Measurements from ENCODE around the gene NIN. TPM values are rescaled to one million over a fixed set of nuclear protein-coding genes. Genes with fewer than 3 reads are reported as not detected.

NIN gene
- polyA plus RNA-seq, 1 experiment = 26.9 TPM

DNA sequence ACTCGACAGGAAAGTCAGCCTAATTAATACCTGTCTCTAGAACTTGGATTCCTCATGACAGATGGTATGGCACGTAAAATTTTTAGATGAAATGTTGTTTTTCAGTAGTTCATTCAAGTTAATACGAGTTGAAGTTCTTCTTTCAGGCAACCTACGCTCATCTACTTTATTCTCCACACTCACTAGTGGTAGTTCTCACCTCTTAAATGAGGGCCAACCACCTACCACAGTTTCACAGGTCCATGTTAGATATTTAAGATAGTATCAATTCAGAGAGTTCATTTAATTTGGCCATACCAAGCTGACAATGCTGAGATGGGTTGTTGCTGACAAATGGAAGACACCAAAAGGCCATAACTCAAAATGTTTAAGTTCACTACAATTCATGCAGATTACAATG lies 50.6 kb downstream of the NIN start:
- ChIA-PET POLR2A (no interaction called here), CTCF (interaction anchor here (1.1 to 1.5 kb wide), 2 partner anchors 237 to 238 kb away, joined by 3 read pairs; no protein-coding TSS in a partner anchor)
- TF ChIP-seq, protein P1, sequence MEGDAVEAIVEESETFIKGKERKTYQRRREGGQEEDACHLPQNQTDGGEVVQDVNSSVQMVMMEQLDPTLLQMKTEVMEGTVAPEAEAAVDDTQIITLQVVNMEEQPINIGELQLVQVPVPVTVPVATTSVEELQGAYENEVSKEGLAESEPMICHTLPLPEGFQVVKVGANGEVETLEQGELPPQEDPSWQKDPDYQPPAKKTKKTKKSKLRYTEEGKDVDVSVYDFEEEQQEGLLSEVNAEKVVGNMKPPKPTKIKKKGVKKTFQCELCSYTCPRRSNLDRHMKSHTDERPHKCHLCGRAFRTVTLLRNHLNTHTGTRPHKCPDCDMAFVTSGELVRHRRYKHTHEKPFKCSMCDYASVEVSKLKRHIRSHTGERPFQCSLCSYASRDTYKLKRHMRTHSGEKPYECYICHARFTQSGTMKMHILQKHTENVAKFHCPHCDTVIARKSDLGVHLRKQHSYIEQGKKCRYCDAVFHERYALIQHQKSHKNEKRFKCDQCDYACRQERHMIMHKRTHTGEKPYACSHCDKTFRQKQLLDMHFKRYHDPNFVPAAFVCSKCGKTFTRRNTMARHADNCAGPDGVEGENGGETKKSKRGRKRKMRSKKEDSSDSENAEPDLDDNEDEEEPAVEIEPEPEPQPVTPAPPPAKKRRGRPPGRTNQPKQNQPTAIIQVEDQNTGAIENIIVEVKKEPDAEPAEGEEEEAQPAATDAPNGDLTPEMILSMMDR (IDR thresholded peaks at IDR 0.05; ENCODE audit: low read depth, low read length) = no peak
- Histone ChIP-seq H3K27ac (ENCODE audit: low read depth, low read length) (no peak overlapping the region), H3K9me3 (ENCODE audit: control insufficient read depth, insufficient read depth, low read length) (no peaks in the 10 kb centered on the region), H3K4me3 (ENCODE audit: low read depth, low read length) (no peak overlapping the region), H3K27me3 (ENCODE audit: control insufficient read depth, insufficient read depth, low read length) (no peaks in the 10 kb centered on the region)
- DNase-seq (ENCODE audit: low read depth, low spot score) = no peak

DNA sequence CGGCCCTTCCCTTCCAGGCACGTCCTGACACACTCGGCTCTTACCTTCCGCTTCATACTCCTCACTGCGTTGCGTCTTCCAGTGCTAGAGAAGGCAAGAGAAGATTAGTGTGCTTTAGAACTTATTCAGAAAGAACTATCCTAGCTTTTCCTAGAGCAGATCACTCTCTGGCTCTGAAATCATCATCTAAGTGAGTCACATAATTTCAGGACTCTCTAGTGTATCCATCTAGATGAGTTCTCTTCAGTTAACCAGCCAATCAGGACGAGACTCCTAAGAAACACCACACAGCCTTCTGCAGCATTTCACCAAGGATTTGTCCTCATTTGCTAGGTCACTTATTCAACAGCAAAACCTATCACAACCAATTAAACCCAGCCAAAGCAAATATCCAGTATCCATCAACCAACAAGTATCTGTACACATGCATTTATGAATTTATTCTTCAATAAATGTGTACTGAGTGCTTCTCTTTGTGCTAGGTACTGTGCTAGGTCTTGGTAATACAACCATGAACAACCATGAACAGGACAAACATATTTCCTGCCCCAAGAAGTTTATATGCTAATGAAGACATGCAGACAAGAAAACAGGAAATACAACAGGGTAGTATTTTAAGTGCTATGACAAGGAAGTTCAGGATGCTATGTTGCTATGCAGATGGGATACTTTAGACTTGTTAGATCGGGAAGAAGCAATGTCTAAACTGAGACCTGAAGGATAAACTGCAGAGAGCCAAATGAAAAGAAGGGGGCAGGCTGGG lies 52.1 kb downstream of the NIN start:
- POLR2A ChIA-PET = no interaction called here
- TF ChIP-seq, protein P1 (IDR thresholded peaks at IDR 0.05; ENCODE audit: low read depth, low read length) = no peak
- Histone ChIP-seq H3K27me3 (ENCODE audit: control insufficient read depth, insufficient read depth, low read length) (no peaks in the 10 kb centered on the region), H3K4me3 (ENCODE audit: low read depth, low read length) (no peak overlapping the region), H3K9me3 (ENCODE audit: control insufficient read depth, insufficient read depth, low read length) (no peaks in the 10 kb centered on the region), H3K27ac (ENCODE audit: low read depth, low read length) (no peak overlapping the region)
- no peak for DNase-seq (ENCODE audit: low read depth, low spot score)
- CTCF ChIA-PET = interaction anchor here (0.7 to 7.8 kb wide), 21 partner anchors 8 to 235 kb away, joined by 3 to 100 read pairs (median 8); partner anchors contain the start of gene ATL1

DNA sequence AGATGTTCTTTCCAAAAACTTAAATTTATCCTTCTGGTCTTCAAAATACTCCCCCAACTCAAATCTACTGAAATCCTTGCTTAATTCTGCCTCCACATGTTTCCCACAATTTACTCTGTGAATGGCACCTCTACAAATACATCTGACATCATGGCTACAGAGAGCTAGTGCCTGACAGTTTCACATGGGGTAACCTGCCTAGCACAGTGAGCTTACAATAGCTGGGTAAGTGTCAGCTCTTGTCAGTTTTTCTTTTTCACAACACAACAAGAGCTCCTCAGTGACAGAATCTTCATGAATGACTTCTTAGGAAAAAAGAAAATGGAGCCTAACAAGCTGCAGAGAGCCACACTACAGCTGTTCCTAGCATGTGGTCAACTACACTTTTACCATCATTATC lies 54.4 kb downstream of the NIN start:
- DNase-seq (ENCODE audit: low read depth, low spot score) = no peak
- no peak overlapping the region for H3K27ac ChIP-seq (ENCODE audit: low read depth, low read length)
- H3K27me3 ChIP-seq (ENCODE audit: control insufficient read depth, insufficient read depth, low read length) = no peaks in the 10 kb centered on the region
- POLR2A ChIA-PET = interaction anchor here (3.1 kb wide), 1 partner anchor 108 kb away, joined by 15 read pairs; the partner anchor contains the start of gene SAV1
- no peaks in the 10 kb centered on the region for H3K9me3 ChIP-seq (ENCODE audit: control insufficient read depth, insufficient read depth, low read length)
- CTCF ChIA-PET = interaction anchor here (0.7 to 7.8 kb wide), 27 partner anchors 8 to 915 kb away, joined by 3 to 100 read pairs (median 4); no protein-coding TSS in a partner anchor
- TF ChIP-seq, protein P1 (IDR thresholded peaks at IDR 0.05; ENCODE audit: low read depth, low read length) = no peak
- no peak overlapping the region for H3K4me3 ChIP-seq (ENCODE audit: low read depth, low read length)

DNA sequence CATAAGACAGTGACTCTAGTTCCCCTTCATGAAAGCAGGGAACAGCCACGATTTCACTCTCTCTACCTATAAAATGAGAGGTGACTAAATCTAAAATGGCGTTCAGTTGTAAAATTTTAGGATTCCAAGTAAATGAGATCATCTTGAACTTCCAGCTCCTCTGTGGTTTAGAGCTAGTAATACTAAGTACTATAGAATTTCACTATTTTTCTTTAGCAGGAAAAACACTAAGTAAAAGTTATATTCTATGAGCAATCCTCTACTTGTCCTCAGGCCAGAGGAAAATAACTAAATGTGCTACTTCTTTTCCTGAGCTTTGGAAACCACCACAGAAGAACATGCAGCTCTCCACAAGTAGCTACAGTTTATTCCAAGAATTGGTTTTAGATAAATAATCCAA lies 55.6 kb downstream of the NIN start:
- H3K9me3 ChIP-seq (ENCODE audit: control insufficient read depth, insufficient read depth, low read length) = no peaks in the 10 kb centered on the region
- peak overlapping the region; percentile 82 for H3K27ac ChIP-seq (ENCODE audit: low read depth, low read length)
- TF ChIP-seq, protein P1 (IDR thresholded peaks at IDR 0.05; ENCODE audit: low read depth, low read length) = no peak
- no peak overlapping the region for H3K4me3 ChIP-seq (ENCODE audit: low read depth, low read length)
- DNase-seq (ENCODE audit: low read depth, low spot score) = peak; percentile 56
- ChIA-PET CTCF (interaction anchor here (1.0 to 7.8 kb wide), 16 partner anchors 11 to 457 kb away, joined by 3 to 100 read pairs (median 8); no protein-coding TSS in a partner anchor), POLR2A (interaction anchor here (0.5 to 3.1 kb wide), 6 partner anchors 12 to 601 kb away, joined by 3 to 15 read pairs (median 4); partner anchors contain the start of genes MAP4K5 and SAV1)
- H3K27me3 ChIP-seq (ENCODE audit: control insufficient read depth, insufficient read depth, low read length) = no peaks in the 10 kb centered on the region
